Activated CD4-positive, alpha-beta memory T cell treated with anti-CD3 and anti-CD28 coated beads for 36 hours (primary cell): Measurements from ENCODE around the gene MUC2. TPM values are rescaled to one million over a fixed set of nuclear protein-coding genes. Genes with fewer than 3 reads are reported as not detected.

Experiments
- CTCF ChIA-PET: fragments of 350-600 bp; sonication (Branson Sonifier 250); formaldehyde crosslinking; loops from one replicate; lab custom pipeline; 2021; ENCODE audit warnings: antibody characterized with exemption, inconsistent platforms; lab: Charles Lee
- POLR2A ChIA-PET: fragments of 350-600 bp; sonication (Branson Sonifier 250); formaldehyde crosslinking; loops from one replicate; lab custom pipeline; 2021; ENCODE audit warnings: antibody characterized with exemption; lab: Charles Lee
- DNase-seq: peaks from one replicate; pipeline ENCODE4 v3.0.0-alpha.2; 2020
- H3K27ac Mint-ChIP-seq: one replicate; pipeline ENCODE4 v1.8.0; 2021; ENCODE audit warnings: mixed read lengths
- H3K27me3 Mint-ChIP-seq: one replicate; pipeline ENCODE4 v1.8.0; 2021; ENCODE audit warnings: mixed read lengths
- H3K36me3 Mint-ChIP-seq: one replicate; pipeline ENCODE4 v1.8.0; 2021; ENCODE audit warnings: mixed read lengths
- H3K4me1 Mint-ChIP-seq: one replicate; pipeline ENCODE4 v1.8.0; 2021; ENCODE audit warnings: low read depth, mixed read lengths
- H3K4me3 Mint-ChIP-seq: one replicate; pipeline ENCODE4 v1.8.0; 2021; ENCODE audit warnings: mild to moderate bottlenecking, mixed read lengths
- H3K9me3 Mint-ChIP-seq: one replicate; pipeline ENCODE4 v1.8.0; 2021; ENCODE audit warnings: mixed read lengths
- intact Hi-C: fragments of 100-400 bp; cut with micrococcal nuclease; formaldehyde crosslinking; loops from one replicate; pipeline ENCODE4 v1.15.1; 2023
- total RNA-seq, 2 experiments: library from RNA; stranded (reverse); gene quantifications; one replicate each; pipeline ENCODE4 v1.2.3, GENCODE V29; 2021

The MUC2 gene
- total RNA-seq, 2 experiments from 2014 or later: not detected

DNA sequence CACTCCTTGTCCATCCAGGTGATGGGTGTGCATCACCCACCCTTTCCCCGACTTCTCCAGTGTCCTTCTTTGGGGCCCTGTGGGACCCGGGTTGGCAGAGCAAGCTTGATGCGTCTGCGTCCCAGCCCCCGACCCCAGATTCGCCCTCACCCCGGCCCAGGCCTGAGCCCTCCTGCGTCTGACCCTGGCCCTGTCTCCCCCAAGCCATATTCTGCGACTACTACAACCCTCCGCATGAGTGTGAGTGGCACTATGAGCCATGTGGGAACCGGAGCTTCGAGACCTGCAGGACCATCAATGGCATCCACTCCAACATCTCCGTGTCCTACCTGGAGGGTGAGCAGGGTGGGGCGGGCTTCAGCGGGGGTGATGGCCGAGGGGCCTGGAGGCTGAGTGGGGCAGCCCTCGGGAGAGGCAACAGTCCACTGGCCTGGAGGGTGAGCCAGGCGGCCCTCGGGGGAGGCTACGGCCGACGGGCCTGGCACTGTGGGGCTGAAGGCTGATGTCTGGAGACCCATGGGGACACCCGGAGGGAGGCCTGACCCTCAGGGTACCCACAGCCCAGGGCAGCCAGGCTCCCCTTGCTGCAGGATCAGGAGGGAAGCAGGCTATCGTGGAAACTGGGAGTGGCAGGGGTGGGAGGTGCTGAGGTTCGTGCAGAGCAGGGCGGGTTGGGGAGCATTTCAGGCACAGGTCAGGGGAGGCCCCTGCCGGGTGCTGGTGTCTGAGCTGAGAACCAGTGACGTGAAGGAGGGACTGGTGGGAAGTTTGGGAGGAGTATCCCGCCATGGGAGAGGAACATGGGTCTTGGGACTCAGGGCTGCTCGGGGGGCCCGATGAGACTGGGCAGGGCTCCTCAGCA is 15.3 kb downstream of the MUC2 start:
- intact Hi-C loops: no loop called here
- ChIA-PET POLR2A (no interaction called here), CTCF (no interaction called here)
- Mint-ChIP-seq H3K27me3 (no peaks in the 10 kb centered on the region), H3K4me3 (no peak overlapping the region), H3K4me1 (no peaks in the 10 kb centered on the region), H3K9me3 (peaks cover 10% of the 10 kb centered on the region), H3K36me3 (no peaks in the 10 kb centered on the region), H3K27ac (no peak overlapping the region)
- no peak for DNase-seq

DNA sequence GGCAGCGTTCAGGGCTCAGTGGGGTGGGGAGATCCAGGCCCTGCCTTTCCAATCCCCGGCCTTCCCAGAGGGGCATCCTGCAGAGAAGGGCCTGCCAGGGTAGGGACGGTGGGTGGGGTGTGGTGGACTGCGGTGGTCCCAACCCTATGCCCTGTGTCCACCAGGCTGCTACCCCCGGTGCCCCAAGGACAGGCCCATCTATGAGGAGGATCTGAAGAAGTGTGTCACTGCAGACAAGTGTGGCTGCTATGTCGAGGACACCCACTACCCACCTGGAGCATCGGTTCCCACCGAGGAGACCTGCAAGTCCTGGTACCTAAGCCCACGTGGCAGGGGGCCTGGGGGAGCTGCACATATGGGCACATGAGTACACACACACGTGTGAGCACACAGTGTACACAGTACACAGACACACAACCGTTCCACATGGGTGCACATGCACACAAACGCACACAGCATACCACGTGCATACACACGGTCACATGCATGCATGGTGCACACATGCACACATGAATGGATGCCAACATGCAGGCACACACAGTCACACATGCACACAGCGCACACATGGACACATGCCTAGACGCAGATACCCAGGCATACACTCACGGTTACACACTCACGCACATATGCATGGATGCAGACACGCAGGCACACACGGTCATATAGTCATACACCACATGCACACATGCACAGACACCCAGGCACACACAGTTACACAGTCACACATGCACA is 16.1 kb downstream of the MUC2 start:
- no peak overlapping the region for H3K4me3 Mint-ChIP-seq
- no peaks in the 10 kb centered on the region for H3K27me3 Mint-ChIP-seq
- ChIA-PET CTCF (no interaction called here), POLR2A (no interaction called here)
- intact Hi-C loops: no loop called here
- no peaks in the 10 kb centered on the region for H3K36me3 Mint-ChIP-seq
- H3K27ac Mint-ChIP-seq: no peak overlapping the region
- no peaks in the 10 kb centered on the region for H3K4me1 Mint-ChIP-seq
- peaks cover 10% of the 10 kb centered on the region for H3K9me3 Mint-ChIP-seq
- no peak for DNase-seq

- DNase-seq: no peak
- Mint-ChIP-seq H3K27ac (no peak overlapping the region), H3K27me3 (no peaks in the 10 kb centered on the region), H3K4me3 (no peak overlapping the region), H3K4me1 (no peaks in the 10 kb centered on the region), H3K36me3 (no peaks in the 10 kb centered on the region), H3K9me3 (peaks cover 14% of the 10 kb centered on the region)
- CTCF ChIA-PET: no interaction called here
- intact Hi-C loops: no loop called here
- POLR2A ChIA-PET: no interaction called here
These were observed 16.8 kb downstream of the MUC2 start for GRCh38 chr11:1091332-1092083.

GRCh38 chr11:1092145-1092670 is 17.5 kb downstream of the MUC2 start:
- Mint-ChIP-seq H3K4me3 (no peak overlapping the region), H3K9me3 (peaks cover 14% of the 10 kb centered on the region), H3K27ac (no peak overlapping the region), H3K27me3 (no peaks in the 10 kb centered on the region), H3K4me1 (no peaks in the 10 kb centered on the region), H3K36me3 (no peaks in the 10 kb centered on the region)
- DNase-seq: no peak
- intact Hi-C loops: no loop called here
- ChIA-PET CTCF (no interaction called here), POLR2A (no interaction called here)

GRCh38 chr11:1092919-1093318 is 18.2 kb downstream of the MUC2 start:
- ChIA-PET CTCF (no interaction called here), POLR2A (no interaction called here)
- no peak overlapping the region for H3K27ac Mint-ChIP-seq
- no peak overlapping the region for H3K4me3 Mint-ChIP-seq
- H3K9me3 Mint-ChIP-seq: peaks cover 14% of the 10 kb centered on the region
- H3K4me1 Mint-ChIP-seq: no peaks in the 10 kb centered on the region
- DNase-seq: no peak
- no peaks in the 10 kb centered on the region for H3K27me3 Mint-ChIP-seq
- intact Hi-C loops: no loop called here
- H3K36me3 Mint-ChIP-seq: no peaks in the 10 kb centered on the region

DNA sequence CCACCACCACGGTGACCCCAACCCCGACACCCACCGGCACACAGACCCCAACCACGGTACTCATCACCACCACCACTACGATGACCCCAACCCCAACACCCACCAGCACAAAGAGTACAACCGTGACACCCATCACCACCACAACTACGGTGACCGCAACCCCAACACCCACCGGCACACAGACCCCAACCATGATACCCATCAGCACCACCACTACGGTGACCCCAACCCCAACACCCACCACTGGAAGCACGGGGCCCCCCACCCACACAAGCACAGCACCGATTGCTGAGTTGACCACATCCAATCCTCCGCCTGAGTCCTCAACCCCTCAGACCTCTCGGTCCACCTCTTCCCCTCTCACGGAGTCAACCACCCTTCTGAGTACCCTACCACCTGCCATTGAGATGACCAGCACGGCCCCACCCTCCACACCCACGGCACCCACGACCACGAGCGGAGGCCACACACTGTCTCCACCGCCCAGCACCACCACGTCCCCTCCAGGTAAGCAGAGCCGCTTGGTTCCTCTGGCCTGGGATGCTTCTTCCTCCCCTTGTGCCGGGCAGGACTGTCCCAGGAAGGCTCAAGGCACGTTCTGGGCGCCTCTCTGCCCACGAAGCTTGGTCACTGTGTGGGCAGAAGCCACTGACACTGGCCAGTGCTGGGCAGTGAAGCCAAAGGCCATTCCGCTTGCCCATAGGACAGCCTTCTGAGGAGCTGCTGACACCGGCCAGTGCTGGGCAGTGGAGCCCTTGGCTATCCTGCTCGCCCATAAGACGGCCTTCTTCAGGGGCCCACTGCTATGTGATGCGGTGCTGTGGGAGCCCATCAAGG is 25.1 kb downstream of the MUC2 start:
- CTCF ChIA-PET: no interaction called here
- POLR2A ChIA-PET: no interaction called here
- no peak for DNase-seq
- H3K27me3 Mint-ChIP-seq: no peaks in the 10 kb centered on the region
- H3K4me1 Mint-ChIP-seq: no peaks in the 10 kb centered on the region
- H3K9me3 Mint-ChIP-seq: peaks cover 4% of the 10 kb centered on the region
- no peak overlapping the region for H3K4me3 Mint-ChIP-seq
- intact Hi-C loops: no loop called here
- no peak overlapping the region for H3K27ac Mint-ChIP-seq
- no peaks in the 10 kb centered on the region for H3K36me3 Mint-ChIP-seq

- CTCF ChIA-PET: no interaction called here
- Mint-ChIP-seq H3K36me3 (no peaks in the 10 kb centered on the region), H3K4me3 (no peak overlapping the region), H3K27me3 (peaks cover under 1% of the 10 kb centered on the region), H3K9me3 (peaks cover 4% of the 10 kb centered on the region), H3K27ac (no peak overlapping the region), H3K4me1 (no peaks in the 10 kb centered on the region)
- intact Hi-C loops: no loop called here
- no peak for DNase-seq
- POLR2A ChIA-PET: no interaction called here
These were observed 26.0 kb downstream of the MUC2 start for GRCh38 chr11:1100417-1101245.

- intact Hi-C loops: no loop called here
- H3K4me1 Mint-ChIP-seq: no peaks in the 10 kb centered on the region
- ChIA-PET CTCF (no interaction called here), POLR2A (no interaction called here)
- H3K27me3 Mint-ChIP-seq: peaks cover 2% of the 10 kb centered on the region
- DNase-seq: no peak
- no peak overlapping the region for H3K4me3 Mint-ChIP-seq
- no peak overlapping the region for H3K27ac Mint-ChIP-seq
- H3K9me3 Mint-ChIP-seq: no peaks in the 10 kb centered on the region
- no peaks in the 10 kb centered on the region for H3K36me3 Mint-ChIP-seq
These were observed 26.8 kb downstream of the MUC2 start for GRCh38 chr11:1101318-1102089.

DNA sequence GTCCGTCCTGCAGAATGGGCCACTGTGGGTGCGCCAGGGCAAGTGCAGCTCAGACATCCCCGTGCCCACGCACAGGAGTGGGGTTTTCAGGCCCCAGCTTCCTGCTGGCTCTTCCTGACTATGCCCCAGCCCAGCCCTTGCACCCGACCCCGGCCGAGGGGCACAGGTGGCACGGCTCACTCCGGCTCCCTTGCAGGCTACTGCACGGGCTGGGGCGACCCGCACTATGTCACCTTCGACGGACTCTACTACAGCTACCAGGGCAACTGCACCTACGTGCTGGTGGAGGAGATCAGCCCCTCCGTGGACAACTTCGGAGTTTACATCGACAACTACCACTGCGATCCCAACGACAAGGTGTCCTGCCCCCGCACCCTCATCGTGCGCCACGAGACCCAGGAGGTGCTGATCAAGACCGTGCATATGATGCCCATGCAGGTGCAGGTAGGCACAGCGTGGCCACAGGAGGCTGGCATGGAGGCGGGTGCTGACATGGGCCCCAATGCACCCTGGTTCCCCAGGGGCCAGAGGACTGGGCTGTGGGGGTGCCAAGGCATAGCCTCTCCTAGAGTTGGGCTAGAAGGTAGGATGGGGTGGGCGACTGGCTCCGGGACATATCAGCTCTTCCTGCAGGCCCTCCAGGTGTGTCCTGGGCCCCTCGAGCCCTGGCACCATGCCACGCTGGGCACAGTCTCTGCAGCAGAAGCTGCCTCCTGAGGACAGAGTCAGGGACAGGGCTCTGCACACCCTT is 27.7 kb downstream of the MUC2 start:
- POLR2A ChIA-PET: no interaction called here
- no peaks in the 10 kb centered on the region for H3K36me3 Mint-ChIP-seq

DNA sequence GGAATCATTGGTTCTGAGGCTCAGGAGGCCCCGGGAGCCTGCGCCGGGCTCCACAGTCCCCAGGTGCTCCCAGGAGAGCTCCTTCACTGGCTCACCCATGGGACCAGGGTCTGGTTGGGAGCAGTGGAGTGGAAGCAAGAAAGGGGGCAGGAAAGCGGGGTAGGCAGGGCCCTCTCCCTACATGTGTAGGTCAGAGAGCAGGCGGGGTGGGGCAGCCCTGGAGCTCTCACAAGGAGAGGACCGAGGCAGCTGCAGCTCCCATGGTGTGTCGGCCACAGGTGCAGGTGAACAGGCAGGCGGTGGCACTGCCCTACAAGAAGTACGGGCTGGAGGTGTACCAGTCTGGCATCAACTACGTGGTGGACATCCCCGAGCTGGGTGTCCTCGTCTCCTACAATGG is 28.3 kb downstream of the MUC2 start:
- Mint-ChIP-seq H3K36me3 (no peaks in the 10 kb centered on the region), H3K4me1 (no peaks in the 10 kb centered on the region), H3K27ac (no peak overlapping the region), H3K4me3 (no peak overlapping the region), H3K27me3 (peaks cover 2% of the 10 kb centered on the region), H3K9me3 (no peaks in the 10 kb centered on the region)
- CTCF ChIA-PET: no interaction called here
- no peak for DNase-seq
- intact Hi-C loops: no loop called here
- POLR2A ChIA-PET: no interaction called here

More for the DNA sequence above, 27.7 kb downstream of the MUC2 start:
- no peak overlapping the region for H3K27ac Mint-ChIP-seq
- no peaks in the 10 kb centered on the region for H3K9me3 Mint-ChIP-seq
- intact Hi-C loops: no loop called here
- H3K27me3 Mint-ChIP-seq: peaks cover 2% of the 10 kb centered on the region
- no peak for DNase-seq
- CTCF ChIA-PET: no interaction called here
- H3K4me3 Mint-ChIP-seq: no peak overlapping the region
- no peaks in the 10 kb centered on the region for H3K4me1 Mint-ChIP-seq
